Brain microvascular endothelial cell (primary cell): ENCODE data around the gene CEBPB.

Experiments used
- DNase-seq: peaks from one replicate; pipeline ENCODE4 v3.0.0-alpha.2; 2020
- H3K27ac ChIP-seq: fragments of 250-450 bp; sonication (Bioruptor Pico); 2 replicates; pipeline ENCODE4 v1.5.1; 2020; ENCODE audit warnings: mild to moderate bottlenecking, moderate library complexity
- H3K27me3 ChIP-seq: fragments of 250-450 bp; sonication (Bioruptor Pico); replicated peaks from 2 replicates; pipeline ENCODE4 v1.5.1; 2020; ENCODE audit warnings: mild to moderate bottlenecking
- H3K36me3 ChIP-seq: fragments of 250-450 bp; sonication (Bioruptor Pico); replicated peaks from 2 replicates; pipeline ENCODE4 v1.5.1; 2020; ENCODE audit warnings: mild to moderate bottlenecking
- H3K4me3 ChIP-seq: 2 replicates; pipeline ENCODE4 v1.5.1; 2011; ENCODE audit warnings: low read depth, mild to moderate bottlenecking, control low read depth, low read length, moderate library complexity
- in situ Hi-C: cut with HindIII; loops from 2 replicates; pipeline ENCODE4 v1.10.0; 2017; ENCODE audit warnings: low sequenced_read_pairs, low pct_ligation_motif_present
- TF ChIP-seq, protein P1 (sequence below): IDR thresholded peaks from 2 replicates; pipeline ENCODE4 v1.5.1; 2011; ENCODE audit warnings: low read depth, mild to moderate bottlenecking, moderate library complexity, low read length, control low read depth, inconsistent platforms; ENCODE audit errors: missing control alignments

CEBPB gene

DNA sequence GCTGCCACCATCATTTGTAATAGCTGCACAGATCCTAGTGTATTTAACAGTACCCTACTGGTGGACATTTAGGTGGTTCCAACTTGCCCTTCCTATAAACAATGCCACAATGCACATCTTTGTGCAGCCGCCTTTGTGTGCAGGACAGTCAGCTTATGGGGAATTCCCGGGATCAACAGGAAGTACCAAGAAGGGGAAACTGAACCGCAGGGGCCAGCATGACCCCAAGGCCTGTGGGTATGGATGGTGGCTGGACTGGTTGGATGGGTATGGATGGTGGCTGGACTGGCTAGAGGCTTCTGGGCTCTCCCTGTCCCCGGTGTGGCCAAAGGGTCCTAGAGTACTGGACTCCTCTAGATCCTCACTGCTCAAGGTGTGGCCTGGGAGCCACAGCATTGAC, 46.7 kb downstream of the CEBPB start:
- Histone ChIP-seq H3K36me3 (no peaks in the 10 kb centered on the region), H3K4me3 (no peak overlapping the region), H3K27ac (no peak overlapping the region), H3K27me3 (no peaks in the 10 kb centered on the region)
- in situ Hi-C loops = no loop called here
- TF ChIP-seq, protein P1, sequence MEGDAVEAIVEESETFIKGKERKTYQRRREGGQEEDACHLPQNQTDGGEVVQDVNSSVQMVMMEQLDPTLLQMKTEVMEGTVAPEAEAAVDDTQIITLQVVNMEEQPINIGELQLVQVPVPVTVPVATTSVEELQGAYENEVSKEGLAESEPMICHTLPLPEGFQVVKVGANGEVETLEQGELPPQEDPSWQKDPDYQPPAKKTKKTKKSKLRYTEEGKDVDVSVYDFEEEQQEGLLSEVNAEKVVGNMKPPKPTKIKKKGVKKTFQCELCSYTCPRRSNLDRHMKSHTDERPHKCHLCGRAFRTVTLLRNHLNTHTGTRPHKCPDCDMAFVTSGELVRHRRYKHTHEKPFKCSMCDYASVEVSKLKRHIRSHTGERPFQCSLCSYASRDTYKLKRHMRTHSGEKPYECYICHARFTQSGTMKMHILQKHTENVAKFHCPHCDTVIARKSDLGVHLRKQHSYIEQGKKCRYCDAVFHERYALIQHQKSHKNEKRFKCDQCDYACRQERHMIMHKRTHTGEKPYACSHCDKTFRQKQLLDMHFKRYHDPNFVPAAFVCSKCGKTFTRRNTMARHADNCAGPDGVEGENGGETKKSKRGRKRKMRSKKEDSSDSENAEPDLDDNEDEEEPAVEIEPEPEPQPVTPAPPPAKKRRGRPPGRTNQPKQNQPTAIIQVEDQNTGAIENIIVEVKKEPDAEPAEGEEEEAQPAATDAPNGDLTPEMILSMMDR = no peak
- DNase-seq = no peak

DNA sequence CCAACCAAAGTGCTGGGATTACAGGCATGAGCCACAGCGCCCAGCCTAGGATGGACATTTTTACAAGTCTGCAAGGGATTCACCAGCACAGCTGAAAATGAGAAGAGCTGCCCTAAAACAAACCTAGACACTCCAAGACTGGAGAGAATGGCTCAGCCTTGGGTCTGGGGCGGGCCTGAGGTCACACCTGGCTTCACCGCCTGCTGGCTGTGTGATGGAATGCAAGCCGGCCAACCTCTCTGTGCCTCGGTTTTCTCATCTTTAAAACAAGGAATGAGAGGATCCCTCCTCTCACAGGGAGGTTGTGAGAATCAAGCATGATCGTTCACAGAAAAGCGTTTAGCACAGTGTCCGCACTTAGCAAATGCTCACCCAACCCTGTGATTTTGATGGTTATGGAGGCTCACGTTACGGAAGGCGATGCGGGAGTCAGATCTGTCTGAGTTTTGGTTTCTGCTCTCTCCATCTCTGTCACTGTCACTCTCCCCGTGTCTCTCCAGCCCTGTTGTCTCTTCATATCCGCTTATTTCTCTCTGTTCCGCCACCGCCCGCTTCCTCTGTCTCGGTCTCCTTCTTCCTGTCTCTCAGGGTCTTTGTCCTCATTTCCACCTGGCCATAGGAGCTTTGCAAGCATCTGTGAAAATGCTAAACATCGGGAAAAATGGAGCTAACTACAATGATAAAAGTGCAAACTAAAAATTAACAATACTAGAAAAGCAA, 47.6 kb downstream of the CEBPB start:
- Histone ChIP-seq H3K27ac (no peak overlapping the region), H3K4me3 (no peak overlapping the region), H3K27me3 (no peaks in the 10 kb centered on the region), H3K36me3 (no peaks in the 10 kb centered on the region)
- no peak for DNase-seq
- TF ChIP-seq, protein P1 = no peak
- in situ Hi-C loops = no loop called here

DNA sequence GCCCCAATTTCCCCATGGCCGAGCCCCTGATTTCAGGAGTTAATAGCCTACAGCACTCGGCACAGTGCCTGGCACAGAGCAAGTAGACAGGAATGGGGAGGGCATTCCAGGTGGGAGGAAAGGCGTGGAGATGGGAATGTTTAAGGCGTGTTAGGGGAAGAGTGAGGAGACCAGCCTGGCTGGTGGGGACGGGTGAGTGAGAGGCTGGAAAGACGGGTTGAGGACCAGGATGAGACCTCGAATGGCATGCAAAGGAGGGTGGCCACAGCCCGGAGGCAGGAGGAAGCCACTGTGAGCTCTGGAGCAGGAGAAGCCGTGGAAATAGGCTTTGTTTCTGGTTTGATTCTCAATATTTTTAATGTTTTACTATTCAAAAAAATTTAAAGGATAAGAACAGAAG, 49.5 kb downstream of the CEBPB start:
- DNase-seq = no peak
- in situ Hi-C loops = no loop called here
- Histone ChIP-seq H3K36me3 (no peaks in the 10 kb centered on the region), H3K27ac (no peak overlapping the region), H3K27me3 (no peaks in the 10 kb centered on the region), H3K4me3 (no peak overlapping the region)
- TF ChIP-seq, protein P1 = no peak

DNA sequence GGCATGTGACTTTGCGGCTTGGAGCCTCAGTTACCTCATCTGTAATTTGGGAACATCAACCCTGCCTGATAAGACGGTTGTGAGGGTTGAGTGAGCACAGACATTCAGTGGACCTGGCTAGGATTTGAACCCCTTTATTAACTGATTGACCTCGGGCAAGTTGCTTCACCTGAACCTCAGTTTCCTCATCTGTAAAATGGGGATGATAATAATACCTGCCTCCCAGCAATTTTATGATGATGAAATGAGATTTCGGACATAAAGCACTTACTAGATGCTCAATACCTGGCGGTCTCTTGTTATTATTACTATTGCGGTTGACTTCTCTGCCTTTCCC, 51.5 kb downstream of the CEBPB start:
- no peaks in the 10 kb centered on the region for H3K27me3 ChIP-seq
- H3K27ac ChIP-seq = no peak overlapping the region
- in situ Hi-C loops = no loop called here
- H3K36me3 ChIP-seq = no peaks in the 10 kb centered on the region
- DNase-seq = no peak
- H3K4me3 ChIP-seq = no peak overlapping the region
- TF ChIP-seq, protein P1 = no peak
